NCI-H82 treated with DMSO at 0.1 percent for 48 hours (cell line): ENCODE measurements around the gene ARPC1B.
"Not testable (repeated sequence)": the region's sequence is repeated elsewhere in the genome, so short reads cannot be mapped to it uniquely, and the experiment has no call there.

Experiments
- DNase-seq: peaks from one replicate; lab custom pipeline; 2025; ENCODE audit not compliant: unreplicated experiment; lab: John Stamatoyannopoulos, UW

ARPC1B gene

DNA sequence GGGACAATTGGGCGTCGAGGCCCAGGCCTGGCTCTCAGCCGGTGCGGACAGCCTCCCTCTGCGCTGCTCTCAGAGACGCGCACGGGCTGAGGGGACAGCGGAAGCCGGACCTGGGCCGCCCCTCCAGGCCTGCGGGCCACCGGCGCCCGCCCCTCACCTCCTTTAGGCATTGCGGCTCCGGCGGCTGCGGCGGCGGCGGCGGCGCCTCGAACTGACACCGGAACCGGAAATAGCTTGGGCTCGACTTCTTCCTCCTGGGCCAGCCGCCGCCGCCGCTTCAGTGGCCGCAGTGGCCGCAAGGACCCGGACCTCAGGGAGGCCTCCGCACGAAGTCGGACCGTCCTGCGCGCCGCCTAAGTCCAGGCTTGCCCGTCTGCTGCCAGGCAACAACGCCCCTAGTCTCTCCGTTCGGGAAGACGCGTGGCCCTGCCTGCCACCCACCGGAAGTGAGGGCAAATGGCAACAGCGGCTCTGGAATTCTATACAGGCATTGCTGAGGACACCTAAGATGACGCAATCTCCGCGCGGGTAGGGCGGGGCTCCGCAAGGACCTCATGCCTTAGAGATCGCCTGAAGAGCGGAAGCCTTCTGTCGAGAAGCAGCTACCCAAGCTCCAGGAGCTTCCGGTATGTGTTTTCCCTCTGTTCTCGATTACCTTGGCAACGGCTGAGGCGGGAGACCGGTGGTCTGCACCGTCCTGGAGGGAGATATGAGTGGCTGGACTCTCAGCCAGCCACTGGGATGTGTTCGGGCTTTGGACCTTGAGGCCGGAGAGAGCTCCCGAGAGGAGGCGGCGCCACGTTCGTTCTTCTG, 34.1 kb downstream of the ARPC1B start, which contains the start of the genes BUD31 and PDAP1:
BUD31 (plus strand) TSS at position 591 of the 813 bp plus-strand sequence. CDS start 2,124 bp downstream, outside the sequence.
PDAP1 (minus strand) TSS at position 219 of the 813 bp plus-strand sequence; CDS start at position 170, 49 bp downstream.
- peak; percentile 90 for DNase-seq

GRCh38 chr7:99409192-99409572, 34.7 kb downstream of the ARPC1B start:
- DNase-seq: no peak

DNA sequence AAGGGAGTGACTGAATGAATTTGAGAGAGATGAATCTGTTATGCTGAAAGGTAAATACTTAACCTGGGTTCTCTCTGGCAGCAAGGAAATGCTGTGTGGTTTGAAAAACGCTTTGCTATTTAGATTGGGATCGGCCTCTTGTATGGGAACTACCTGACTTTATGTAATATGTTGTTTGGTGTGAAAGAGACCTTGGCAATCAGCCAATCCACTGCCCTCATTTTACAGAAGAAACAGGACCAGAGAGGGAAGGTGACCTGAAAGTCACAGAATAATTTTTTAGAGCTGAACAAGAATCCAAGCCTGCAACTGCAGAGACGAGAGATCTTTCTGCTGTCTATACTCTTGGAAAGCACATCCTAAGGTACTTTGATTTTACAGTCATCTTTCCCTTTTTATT, 35.3 kb downstream of the ARPC1B start:
- DNase-seq: no peak

GRCh38 chr7:99410635-99411034, 36.1 kb downstream of the ARPC1B start:
- no peak for DNase-seq

GRCh38 chr7:99415513-99416127, 41.1 kb downstream of the ARPC1B start:
- not testable (repeated sequence) for DNase-seq

GRCh38 chr7:99418260-99418659, 43.7 kb downstream of the ARPC1B start:
- DNase-seq: no peak

GRCh38 chr7:99419323-99420021, 44.9 kb downstream of the ARPC1B start:
- no peak for DNase-seq

GRCh38 chr7:99420213-99420612, 45.7 kb downstream of the ARPC1B start:
- DNase-seq: no peak

GRCh38 chr7:99420986-99421385, 46.5 kb downstream of the ARPC1B start:
- DNase-seq: no peak

DNA sequence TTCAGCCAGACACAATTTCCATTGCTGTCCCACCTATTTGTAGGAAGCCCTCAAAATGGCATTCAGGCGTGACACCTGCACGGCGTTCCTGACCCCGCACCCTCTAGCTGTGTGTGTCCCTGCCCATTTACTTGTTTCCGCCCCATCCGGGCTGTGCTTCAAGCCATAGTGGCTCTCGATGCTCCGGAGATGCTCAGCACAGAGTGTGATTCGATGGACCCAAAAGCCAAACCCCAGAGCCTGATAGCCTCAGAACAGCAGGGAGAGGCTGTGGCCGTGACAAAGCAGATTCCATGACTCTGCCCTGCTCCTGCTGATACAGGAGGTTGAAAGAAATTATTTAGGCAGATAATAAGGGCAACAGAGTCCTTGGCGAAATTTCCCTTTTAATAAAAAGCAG, 47.7 kb downstream of the ARPC1B start:
- no peak for DNase-seq

DNA sequence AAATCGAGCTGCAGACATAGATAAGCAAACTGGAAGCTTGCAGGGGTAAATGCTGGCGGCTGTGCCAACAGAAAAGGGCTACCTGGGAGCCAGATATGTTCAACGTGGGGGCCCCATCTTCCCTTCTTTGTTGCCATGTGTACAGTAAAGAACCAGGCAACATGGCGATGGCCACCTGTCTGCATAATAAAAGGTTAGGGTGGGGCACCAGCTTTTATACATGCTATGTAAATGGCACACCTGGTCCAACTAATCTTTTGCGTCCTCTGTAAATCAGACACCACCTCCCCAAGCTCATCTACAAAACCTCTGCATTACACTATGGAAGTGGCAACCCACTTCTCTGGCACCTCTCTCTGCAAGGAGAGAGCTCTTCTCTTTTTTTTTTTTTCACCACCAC, 48.1 kb downstream of the ARPC1B start:
- DNase-seq: no peak

GRCh38 chr7:99424932-99425730, 50.6 kb downstream of the ARPC1B start:
- DNase-seq: no peak

- no peak for DNase-seq
Observed at GRCh38 chr7:99428972-99429566, 54.5 kb downstream of the ARPC1B start.

DNA sequence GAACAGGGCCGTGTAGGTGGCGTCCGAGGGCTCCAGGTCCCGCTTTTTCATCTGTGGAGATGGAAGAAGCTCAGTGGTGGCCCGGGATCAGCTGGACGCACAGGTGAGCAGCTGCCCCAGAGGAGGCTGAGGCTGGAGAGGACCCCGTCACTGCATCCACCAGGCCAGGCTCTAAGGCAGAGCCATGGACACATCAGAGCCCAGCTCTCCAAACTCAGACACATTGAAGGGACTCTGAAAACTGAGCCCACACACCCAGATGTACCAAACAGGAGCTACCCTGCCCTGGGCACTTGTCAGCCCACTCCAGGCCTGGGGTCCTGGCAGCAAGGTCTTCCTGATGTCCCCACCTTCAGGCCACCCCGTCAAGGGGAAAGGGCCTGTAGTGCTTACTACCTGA, 55.2 kb downstream of the ARPC1B start:
- DNase-seq: no peak

- DNase-seq: not testable (repeated sequence)
Observed at GRCh38 chr7:99431756-99432540, 57.4 kb downstream of the ARPC1B start.

DNA sequence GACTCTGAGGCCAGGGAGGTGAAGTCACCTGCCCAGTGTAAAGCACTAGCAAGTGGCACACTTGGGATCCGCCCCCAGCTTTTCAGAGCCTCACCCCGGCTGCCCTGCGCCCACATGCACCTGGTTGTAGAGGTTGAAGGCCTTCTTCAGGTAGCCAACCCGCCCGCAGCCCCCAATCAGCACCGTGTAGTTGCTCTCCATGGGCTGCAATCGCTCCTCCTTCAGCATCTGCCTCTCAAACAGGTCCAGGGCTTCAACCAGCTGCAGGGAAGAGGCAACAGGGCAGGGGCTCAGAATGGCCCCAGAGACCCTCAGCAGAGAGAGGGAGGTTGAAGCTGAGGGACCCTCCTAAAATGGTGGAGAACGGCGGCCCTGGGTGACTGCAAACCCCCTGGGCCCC, 58.6 kb downstream of the ARPC1B start:
- DNase-seq: no peak

DNA sequence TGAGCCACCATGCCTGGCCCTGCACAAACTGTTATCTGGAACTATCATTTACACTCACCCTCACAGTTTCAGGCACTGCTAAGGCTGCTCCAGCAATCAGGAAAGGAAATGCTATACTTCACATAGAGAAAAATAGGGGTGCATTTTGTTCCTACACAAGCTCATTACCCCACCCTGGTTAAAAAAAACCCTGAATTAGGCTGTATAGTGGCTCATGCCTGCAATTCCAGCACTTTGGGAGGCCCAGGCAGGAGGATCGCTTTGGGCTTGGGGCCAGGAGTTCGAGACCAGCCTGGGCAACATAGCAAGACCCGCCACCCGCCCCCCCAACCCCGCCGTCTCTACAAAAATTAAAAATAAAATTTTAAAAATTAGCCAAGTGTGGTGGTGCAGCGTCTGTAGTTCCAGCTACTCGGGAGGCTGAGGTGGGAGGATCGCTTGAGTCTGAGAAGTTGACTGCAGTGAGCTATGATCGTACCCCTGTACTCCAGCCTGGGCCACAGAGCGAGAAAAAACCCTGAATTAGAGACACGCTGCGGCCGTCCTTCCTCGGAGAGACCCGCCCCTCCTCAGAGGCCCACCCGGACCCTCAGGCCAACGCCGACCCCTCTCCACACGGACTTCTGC, 63.5 kb downstream of the ARPC1B start:
- DNase-seq: no peak

DNA sequence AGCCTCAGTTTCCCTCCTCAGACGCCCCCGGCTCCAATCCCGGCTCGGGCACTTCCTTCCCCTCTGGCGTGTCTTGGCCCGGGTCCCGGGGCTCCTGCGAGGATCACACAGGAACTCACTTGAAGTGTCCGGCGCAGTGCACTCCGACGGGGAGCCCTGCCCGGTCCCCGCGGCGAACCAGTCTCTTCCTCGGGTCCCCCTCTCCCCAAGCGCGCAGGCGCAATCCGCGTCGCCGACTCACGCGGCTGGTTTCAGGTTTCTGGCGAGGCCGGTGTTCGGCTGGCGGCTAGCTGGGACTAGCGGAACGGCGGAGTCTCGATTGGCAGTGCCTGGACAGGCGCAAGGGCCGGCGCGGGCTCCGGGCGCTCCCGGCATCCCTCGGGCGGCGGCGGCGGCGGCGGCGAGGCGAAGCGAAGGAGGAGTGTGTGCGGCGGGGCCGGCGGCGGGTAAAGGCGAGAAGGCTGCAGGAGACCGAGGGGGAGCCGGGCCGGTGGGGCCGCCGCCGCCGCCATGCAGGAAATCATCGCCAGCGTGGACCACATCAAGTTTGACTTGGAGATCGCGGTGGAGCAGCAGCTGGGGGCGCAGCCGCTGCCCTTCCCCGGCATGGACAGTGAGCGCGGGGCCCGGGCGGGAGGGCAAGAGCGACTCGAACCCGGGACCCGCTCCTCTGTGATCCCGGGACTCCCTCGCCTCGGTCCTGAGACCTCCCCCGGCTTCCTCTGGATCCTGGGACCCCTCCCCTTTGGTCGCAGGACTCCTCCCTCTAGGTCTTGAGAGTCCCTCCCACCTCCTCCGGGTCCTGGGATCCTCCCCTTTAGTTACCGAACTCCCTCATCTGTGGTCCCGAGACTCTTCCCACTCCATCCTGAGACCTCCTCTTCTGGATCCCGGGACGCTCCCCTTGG, 64.3 kb downstream of the ARPC1B start, which contains the start of the genes CPSF4 and PTCD1:
CPSF4 (plus strand) TSS at position 371 of the 908 bp plus-strand sequence; CDS start at position 511, 140 bp downstream.
PTCD1 (minus strand) TSS at position 226 of the 908 bp plus-strand sequence. CDS start 3,556 bp downstream, outside the sequence.
- DNase-seq: peak; percentile 82
